HG02759 (cell line): Measurements from ENCODE around the gene IFT43.
"Not testable (repeated sequence)": the region's sequence is repeated elsewhere in the genome, so short reads cannot be mapped to it uniquely, and the experiment has no call there.

Source experiments
- ATAC-seq: cut with Tn5 transposase; IDR thresholded peaks from one replicate; pipeline ENCODE4 v1.9.1; 2021; ENCODE audit warnings: mild to moderate bottlenecking, moderate library complexity; ENCODE audit not compliant: unreplicated experiment

IFT43 gene

DNA sequence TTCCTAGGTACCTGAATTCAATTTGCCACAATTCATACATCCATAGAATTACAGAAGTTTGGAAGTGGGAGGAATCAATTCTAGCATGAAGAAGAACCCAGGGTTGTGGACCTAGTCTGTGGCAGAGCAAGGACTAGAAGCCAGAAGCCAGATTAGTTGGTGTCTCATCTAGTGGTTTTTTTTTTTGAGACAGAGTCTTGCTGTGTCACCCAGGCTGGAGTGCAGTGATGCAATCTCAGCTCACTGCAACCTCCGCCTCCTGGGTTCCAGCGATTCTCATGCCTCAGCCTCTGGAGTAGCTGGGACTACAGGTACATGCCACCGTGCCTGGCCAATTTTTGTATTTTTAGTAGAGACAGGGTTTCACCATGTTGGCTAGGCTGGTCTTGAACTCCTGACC, 24.1 kb downstream of the IFT43 start:
- not testable (repeated sequence) for ATAC-seq

DNA sequence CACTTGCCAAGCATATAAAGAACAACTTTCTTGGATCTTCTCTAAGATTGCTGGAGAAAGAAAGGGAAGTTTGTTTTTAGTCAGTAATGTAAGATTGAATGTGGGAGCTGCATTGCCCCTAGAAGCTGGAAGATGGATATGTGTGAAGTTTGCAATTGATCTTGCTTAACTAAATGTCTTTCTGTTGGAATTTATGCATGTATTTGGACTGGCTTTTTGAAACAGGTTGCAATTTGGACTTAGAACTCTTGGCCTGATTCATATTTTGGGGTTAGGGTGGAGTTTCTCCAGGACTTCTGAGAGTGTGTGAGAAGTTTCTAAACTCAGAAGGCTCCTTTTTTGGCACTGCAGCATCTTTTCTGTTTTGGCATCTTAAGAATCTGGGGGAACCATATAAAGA, 26.4 kb downstream of the IFT43 start:
- ATAC-seq = no peak

DNA sequence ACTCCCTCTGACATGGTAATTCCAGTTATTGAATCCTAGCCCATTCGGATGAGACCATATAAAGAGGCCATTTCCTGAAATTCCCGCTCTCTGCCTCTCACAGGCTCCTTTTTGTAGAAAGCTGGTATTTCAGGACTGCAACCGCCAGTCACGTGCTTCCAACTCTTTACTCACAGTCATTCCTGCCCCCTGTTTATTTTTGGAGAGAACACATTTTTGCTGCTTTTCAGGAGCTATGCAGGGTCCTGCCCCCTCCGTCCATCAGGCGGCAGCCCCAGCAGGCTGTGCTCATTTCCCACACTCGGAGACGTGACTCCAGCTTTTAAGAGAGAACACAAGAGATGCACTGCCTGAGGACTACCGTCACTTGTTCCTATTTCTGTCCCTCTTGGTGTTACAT, 26.8 kb downstream of the IFT43 start:
- no peak for ATAC-seq

- no peak for ATAC-seq
Observed at GRCh38 chr14:76015191-76015590, 29.6 kb downstream of the IFT43 start.

GRCh38 chr14:76015668-76016067, 30.1 kb downstream of the IFT43 start:
- no peak for ATAC-seq

- no peak for ATAC-seq
Observed at GRCh38 chr14:76019676-76020075, 34.1 kb downstream of the IFT43 start.

DNA sequence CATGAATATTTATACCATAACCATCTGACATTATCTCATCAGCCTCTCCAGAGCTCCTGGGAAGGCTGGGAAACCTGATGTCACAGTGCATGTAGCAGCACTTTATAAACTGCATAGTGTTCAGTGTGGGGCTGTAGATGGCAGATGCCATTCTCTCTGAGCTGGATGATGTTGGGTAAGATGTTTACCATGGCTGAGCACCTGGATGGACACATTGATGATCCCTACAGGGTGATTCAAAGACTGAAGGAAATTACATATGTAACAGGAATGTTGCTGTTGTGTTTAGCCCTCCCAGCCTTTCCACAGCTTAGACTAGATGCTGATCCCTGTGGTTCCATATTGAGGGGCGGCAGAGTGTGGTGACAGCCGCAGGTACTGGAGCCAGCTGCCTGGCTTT, 37.4 kb downstream of the IFT43 start:
- no peak for ATAC-seq

- no peak for ATAC-seq
Observed at GRCh38 chr14:76023757-76024156, 38.2 kb downstream of the IFT43 start.

- no peak for ATAC-seq
Observed at GRCh38 chr14:76024211-76024907, 38.8 kb downstream of the IFT43 start.

- no peak for ATAC-seq
Observed at GRCh38 chr14:76034566-76034965, 49.0 kb downstream of the IFT43 start.

DNA sequence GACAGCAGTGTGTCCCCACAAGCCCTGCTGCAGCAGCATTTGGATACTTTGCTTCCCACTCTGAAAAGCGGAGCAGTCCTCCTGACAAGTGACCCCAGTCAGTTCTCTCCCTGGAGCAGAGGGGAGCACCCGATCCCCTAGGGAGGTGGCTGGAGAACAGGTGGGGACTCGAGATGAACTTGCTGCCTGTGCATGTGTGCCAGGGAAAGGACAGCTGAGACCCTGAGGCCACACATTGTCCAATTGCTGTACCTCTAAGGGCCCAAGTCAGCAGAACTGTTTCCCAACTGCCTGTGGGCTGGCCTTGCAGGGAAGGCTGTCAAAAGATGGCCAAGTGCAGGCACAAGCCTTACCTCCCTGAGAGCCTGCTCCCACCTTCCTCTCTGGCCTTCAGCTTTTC, 55.1 kb downstream of the IFT43 start:
- ATAC-seq = no peak

GRCh38 chr14:76045773-76046172, 60.2 kb downstream of the IFT43 start:
- ATAC-seq = no peak

DNA sequence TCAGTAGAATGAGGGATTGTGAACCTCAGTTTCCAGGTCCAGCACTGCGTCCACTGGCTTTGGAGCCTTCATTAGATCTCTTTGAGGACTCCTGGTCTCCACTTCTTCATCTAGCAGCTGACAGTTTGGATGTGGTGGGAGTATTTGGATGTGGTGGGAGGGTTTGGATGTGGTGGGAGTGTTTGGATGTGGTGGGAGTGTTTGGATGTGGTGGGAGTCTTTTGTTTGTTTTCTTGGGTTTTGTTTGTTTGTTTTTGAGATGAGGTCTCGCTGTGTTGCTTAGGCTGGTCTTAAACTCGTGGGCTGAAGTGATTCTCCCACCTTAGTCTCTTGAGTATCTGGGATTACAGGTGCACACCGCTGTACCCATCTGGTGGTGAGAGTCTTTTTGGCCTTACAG, 64.7 kb downstream of the IFT43 start:
- ATAC-seq = no peak

DNA sequence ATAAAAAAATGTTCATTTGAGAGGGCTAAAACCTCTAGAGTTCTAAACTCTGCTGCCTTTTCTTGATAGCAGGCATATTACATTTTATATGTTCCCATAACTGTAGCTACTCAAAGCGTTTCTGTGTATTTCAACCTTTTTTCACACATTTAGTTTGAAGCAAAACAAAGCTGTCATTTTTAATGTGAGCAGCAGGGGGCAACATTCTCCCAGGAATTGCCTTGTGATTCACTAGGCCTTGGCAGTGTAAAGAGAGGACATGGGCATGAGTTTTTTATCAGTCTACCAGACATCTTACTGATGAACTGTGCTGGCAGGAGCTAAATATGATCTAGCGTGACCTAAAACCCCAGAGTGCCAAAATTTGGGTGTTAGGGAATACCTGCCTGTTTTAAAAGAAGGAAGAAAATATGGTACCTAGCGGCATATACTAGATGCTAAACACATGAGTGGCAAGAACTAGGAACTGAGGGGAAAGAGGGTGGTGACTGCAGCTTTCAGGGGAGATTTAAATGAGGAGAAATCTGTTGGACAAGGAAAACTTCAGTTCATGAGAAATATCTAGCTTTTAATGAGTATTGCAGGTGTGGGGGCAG, 65.3 kb downstream of the IFT43 start:
- no peak for ATAC-seq

- no peak for ATAC-seq
Observed at GRCh38 chr14:76051717-76052465, 66.3 kb downstream of the IFT43 start.

GRCh38 chr14:76053572-76054355, 68.2 kb downstream of the IFT43 start:
- ATAC-seq = no peak

- ATAC-seq = no peak
Observed at GRCh38 chr14:76055330-76055729, 69.8 kb downstream of the IFT43 start.

GRCh38 chr14:76056128-76056527, 70.6 kb downstream of the IFT43 start:
- no peak for ATAC-seq

DNA sequence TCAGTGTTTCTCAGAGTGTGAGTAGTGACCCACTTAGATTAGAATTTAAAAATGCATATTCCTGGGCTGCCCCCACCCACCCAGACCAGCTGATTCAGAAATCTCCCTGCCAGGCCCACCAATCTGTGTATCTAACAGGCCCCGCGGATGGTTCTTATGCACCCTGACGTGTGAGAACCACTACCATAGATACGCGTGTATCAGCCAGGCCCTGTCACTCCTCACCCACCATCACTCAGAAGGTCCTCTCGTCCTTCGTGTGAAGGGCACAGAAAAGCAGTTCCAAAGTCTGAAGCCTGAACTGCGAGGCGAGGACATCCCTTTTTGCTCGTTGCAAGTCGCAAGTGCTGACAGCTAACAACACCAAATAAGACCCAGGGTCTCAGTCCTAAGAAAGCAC, 72.4 kb downstream of the IFT43 start:
- no peak for ATAC-seq

GRCh38 chr14:76063327-76063726, 77.8 kb downstream of the IFT43 start:
- ATAC-seq = no peak

DNA sequence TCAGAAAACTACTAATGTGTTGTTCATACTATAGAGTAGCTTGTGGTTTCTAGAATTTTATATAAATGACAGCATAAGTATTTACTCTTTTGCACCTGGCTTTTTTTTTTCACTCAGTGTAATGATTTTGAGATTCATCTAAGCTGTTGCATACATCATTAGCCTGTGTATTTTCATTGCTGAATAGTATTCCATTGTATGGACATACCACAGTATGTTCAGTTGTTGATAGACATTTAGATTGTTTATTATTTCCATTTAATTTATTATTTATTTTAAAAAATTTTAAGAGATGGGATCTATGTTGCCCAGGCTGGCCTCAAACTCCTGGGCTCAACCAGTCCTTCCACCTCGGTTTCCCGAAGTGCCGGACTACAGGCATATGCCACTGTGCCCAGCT, 80.0 kb downstream of the IFT43 start:
- no peak for ATAC-seq
